Keratinocyte (primary cell): ENCODE measurements around the gene MINAR2. TPM values are rescaled to one million over a fixed set of nuclear protein-coding genes. Genes with fewer than 3 reads are reported as not detected.

Experiments used
- DNase-seq: peaks from one replicate; pipeline ENCODE4 v3.0.0-alpha.2; 2011; ENCODE audit warnings: low read depth, missing footprints, low spot score
- FAIRE-seq: peaks from 2 replicates; lab custom pipeline; 2011; peaks lifted over from hg19 to GRCh38; lab: Jason Lieb, UNC
- H2AFZ ChIP-seq: 2 replicates; pipeline ENCODE4 v1.6.0; 2012; ENCODE audit warnings: low read length, control low read depth, inconsistent platforms; ENCODE audit not compliant: control insufficient read depth
- H3K27ac ChIP-seq: 2 replicates; pipeline ENCODE4 v1.5.1; 2011; ENCODE audit warnings: low read length; ENCODE audit not compliant: control insufficient read depth, insufficient read depth
- H3K27me3 ChIP-seq: 3 replicates; pipeline ENCODE4 v1.6.0; 2011; ENCODE audit warnings: low read length; ENCODE audit not compliant: control insufficient read depth, insufficient read depth; ENCODE audit errors: extremely low read depth
- H3K36me3 ChIP-seq, 2 experiments: 2 replicates in 1 of 2; 3 replicates in 1 of 2; pipeline ENCODE4 v1.5.1; 2011; ENCODE audit warnings: low read length in 2 of 2, mild to moderate bottlenecking in 1 of 2; ENCODE audit not compliant: control insufficient read depth in 2 of 2, insufficient read depth in 2 of 2; ENCODE audit errors: extremely low read depth in 1 of 2
- H3K4me1 ChIP-seq: 3 replicates; pipeline ENCODE4 v1.5.1; 2011; ENCODE audit warnings: low read length; ENCODE audit not compliant: control insufficient read depth, insufficient read depth; ENCODE audit errors: extremely low read depth
- H3K4me2 ChIP-seq: 3 replicates; pipeline ENCODE4 v1.6.0; 2011; ENCODE audit warnings: low read depth, low read length; ENCODE audit not compliant: control insufficient read depth, insufficient read depth; ENCODE audit errors: extremely low read depth
- H3K4me3 ChIP-seq, 3 experiments: fragments of 200-600 bp in 1 of 3; sonication (generic) in 1 of 3; 2 replicates in 2 of 3; 3 replicates in 1 of 3; pipeline ENCODE4 v1.5.1; 2011 to 2016; ENCODE audit warnings: low read length in 3 of 3, mild to moderate bottlenecking in 3 of 3, control low read depth in 2 of 3, inconsistent platforms in 1 of 3, low read depth in 1 of 3, mixed read lengths in 1 of 3, mixed run types in 1 of 3, moderate library complexity in 1 of 3; ENCODE audit not compliant: control insufficient read depth in 2 of 3, insufficient read depth in 2 of 3; ENCODE audit errors: extremely low read depth in 1 of 3
- H3K79me2 ChIP-seq: 2 replicates; pipeline ENCODE4 v1.6.0; 2012; ENCODE audit warnings: low read length; ENCODE audit not compliant: control insufficient read depth, insufficient read depth
- H3K9ac ChIP-seq: 3 replicates; pipeline ENCODE4 v1.6.0; 2011; ENCODE audit warnings: low read length; ENCODE audit not compliant: control insufficient read depth, insufficient read depth; ENCODE audit errors: extremely low read depth
- H3K9me1 ChIP-seq: 3 replicates; pipeline ENCODE4 v1.6.0; 2011; ENCODE audit warnings: low read length; ENCODE audit not compliant: control insufficient read depth, insufficient read depth; ENCODE audit errors: extremely low read depth
- H3K9me3 ChIP-seq: 2 replicates; pipeline ENCODE4 v1.5.1; 2012; ENCODE audit warnings: low read depth, low read length; ENCODE audit not compliant: control insufficient read depth
- H4K20me1 ChIP-seq: 3 replicates; pipeline ENCODE4 v1.6.0; 2011; ENCODE audit warnings: low read length; ENCODE audit not compliant: control insufficient read depth, insufficient read depth; ENCODE audit errors: extremely low read depth
- CTCF ChIP-seq, 3 experiments: IDR thresholded peaks in 1 of 3; conservative IDR thresholded peaks in 1 of 3; optimal IDR thresholded peaks in 1 of 3; 2 replicates in 2 of 3; 3 replicates in 1 of 3; pipeline versions ENCODE3 to v1.5.1; 2011; ENCODE audit warnings: low read length in 3 of 3, mild to moderate bottlenecking in 3 of 3, moderate library complexity in 2 of 3, control low read depth in 1 of 3, inconsistent platforms in 1 of 3; ENCODE audit not compliant: insufficient read depth in 2 of 3; ENCODE audit errors: extremely low read depth in 1 of 3
- EZH2 ChIP-seq: IDR thresholded peaks from one replicate; pipeline ENCODE4 v1.6.1; 2012; ENCODE audit warnings: inconsistent platforms, mild to moderate bottlenecking, low read length, moderate library complexity
- dilution Hi-C: fragments of 300-500 bp; cut with MboI; formaldehyde crosslinking; loops from one replicate; pipeline ENCODE4 v1.7.0; 2020; ENCODE audit warnings: low sequenced_read_pairs; ENCODE audit not compliant: extremely low pct_ligation_motif_present
- polyA plus RNA-seq, 5 experiments: library from polyadenylated mRNA; depleted of rRNA in 3 of 5; stranded (reverse) in 3 of 5; stranded (forward) in 1 of 5; unstranded in 1 of 5; fragments of >200 nt; gene quantifications; 1 replicate in 1 of 5; 2 replicates in 3 of 5; 3 replicates in 1 of 5; pipeline versions ENCODE4 v1.2.1 to v1.2.3, GENCODE V29; 2011 to 2012; ENCODE audit warnings: missing spikeins in 2 of 5, low read depth in 1 of 5, low replicate concordance in 1 of 5

The MINAR2 gene
- polyA plus RNA-seq, 1 donor (not counting 4 experiments of a cell fraction or from before 2014, with no cell fraction given), result not detected

DNA sequence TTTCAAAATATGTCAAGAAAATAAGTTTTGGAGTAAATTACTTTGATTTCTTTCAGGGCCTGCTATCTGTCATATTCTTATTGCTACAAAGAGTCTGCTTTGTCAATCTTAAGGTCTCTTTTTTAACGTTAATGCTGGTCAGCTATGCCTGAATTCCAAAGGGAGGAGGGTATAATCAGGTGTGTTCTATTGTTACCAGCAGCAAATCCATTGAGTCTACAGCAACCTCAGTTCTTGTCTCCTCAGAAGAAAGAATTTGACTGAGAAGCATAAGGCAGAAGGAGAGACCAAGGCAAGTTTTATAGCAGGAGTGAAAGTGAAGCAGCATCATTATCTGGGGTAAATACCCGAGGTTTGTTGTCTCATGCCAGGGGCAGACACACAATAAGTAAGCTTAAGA, 23.7 kb upstream of the MINAR2 start:
- Histone ChIP-seq H3K36me3 (no peaks in the 10 kb centered on the region), H3K4me1 (no peaks in the 10 kb centered on the region), H3K9me3 (no peaks in the 10 kb centered on the region), H3K79me2 (no peaks in the 10 kb centered on the region), H2AFZ (no peak overlapping the region), H3K9me1 (no peaks in the 10 kb centered on the region), H3K27me3 (no peaks in the 10 kb centered on the region), H3K4me2 (no peak overlapping the region), H3K4me3 (no peak overlapping the region), H3K27ac (no peak overlapping the region), H4K20me1 (no peaks in the 10 kb centered on the region), H3K9ac (no peak overlapping the region)
- dilution Hi-C loops, result no loop called here
- FAIRE-seq (no peak), DNase-seq (no peak)
- TF ChIP-seq EZH2, result no peak
- no peak for TF ChIP-seq CTCF (optimal IDR thresholded peaks at IDR 0.05 in 1 of 3, IDR thresholded peaks at IDR 0.05 in 1 of 3, conservative IDR thresholded peaks at IDR 0.05 in 1 of 3; ENCODE audit: extremely low read depth in 1 of 3, insufficient read depth in 2 of 3, low read length in 3 of 3)

DNA sequence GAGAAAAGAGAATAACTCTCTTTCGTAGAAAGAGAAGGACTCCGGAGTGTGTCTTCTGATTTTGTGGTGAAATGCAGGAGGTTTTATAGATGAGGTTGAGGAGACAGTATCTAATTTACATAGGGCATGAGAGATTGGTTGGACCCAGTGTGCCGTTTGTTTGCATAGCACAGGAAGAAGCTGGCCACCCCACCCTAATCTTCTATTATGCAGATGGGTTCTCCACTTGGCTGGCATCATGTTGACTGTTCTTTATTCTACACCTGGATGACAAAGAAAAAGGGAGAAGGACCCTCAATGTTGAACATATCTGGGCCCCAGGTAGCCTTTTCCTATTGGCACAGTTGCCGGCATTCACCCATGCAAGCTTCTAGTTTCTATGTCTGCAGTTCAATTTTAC, 23.2 kb upstream of the MINAR2 start:
- no peaks in the 10 kb centered on the region for H3K27me3 ChIP-seq
- H3K36me3 ChIP-seq, result no peaks in the 10 kb centered on the region
- DNase-seq (no peak), FAIRE-seq (no peak)
- no peak overlapping the region for H2AFZ ChIP-seq
- H3K27ac ChIP-seq, result no peak overlapping the region
- no peaks in the 10 kb centered on the region for H3K79me2 ChIP-seq
- no peak overlapping the region for H3K9ac ChIP-seq
- H4K20me1 ChIP-seq, result no peaks in the 10 kb centered on the region
- no peak overlapping the region for H3K4me2 ChIP-seq
- no peaks in the 10 kb centered on the region for H3K9me1 ChIP-seq
- no peak overlapping the region for H3K4me3 ChIP-seq
- no peaks in the 10 kb centered on the region for H3K4me1 ChIP-seq
- dilution Hi-C loops, result no loop called here
- no peaks in the 10 kb centered on the region for H3K9me3 ChIP-seq
- no peak for TF ChIP-seq CTCF (optimal IDR thresholded peaks at IDR 0.05 in 1 of 3, IDR thresholded peaks at IDR 0.05 in 1 of 3, conservative IDR thresholded peaks at IDR 0.05 in 1 of 3; ENCODE audit: extremely low read depth in 1 of 3, insufficient read depth in 2 of 3, low read length in 3 of 3)
- no peak for TF ChIP-seq EZH2
